Measurements from ENCODE around the gene ICAM5. TPM values are rescaled to one million over a fixed set of nuclear protein-coding genes. Genes with fewer than 3 reads are reported as not detected.

ICAM5 gene
- total and polyA plus RNA-seq, 10 of the 15 experiments (the other 5 are each of a cell fraction or from before 2014, with no cell fraction given): 0.14 to 4.6 (median 0.94) TPM; not detected in 2

- no peak overlapping the region for H3K4me3 ChIP-seq
- no peaks in the 10 kb centered on the region; a peak in 1 of 4 replicates for H3K36me3 ChIP-seq (ENCODE audit: control insufficient read depth in 2 of 2, insufficient read depth in 2 of 2, low read length in 1 of 2)
- H2AFZ ChIP-seq (ENCODE audit: control insufficient read depth, low read depth, low read length): no peak overlapping the region
- ChIA-PET SMC1A (ENCODE audit: uncharacterized antibody, unreplicated experiment) (interaction anchor here (1.2 kb wide), 1 partner anchor 20 kb away, joined by 3 read pairs; no protein-coding TSS in a partner anchor), CTCF (no interaction called here), POLR2A (no interaction called here), RAD21 (ENCODE audit: unreplicated experiment) (no interaction called here)
- H3K9ac ChIP-seq (ENCODE audit: control insufficient read depth, insufficient read depth, low read length): no peak overlapping the region
- no peak overlapping the region for H3K27ac ChIP-seq (ENCODE audit: control insufficient read depth, insufficient read depth)
- peaks cover 39% of the 10 kb centered on the region for H3K4me1 ChIP-seq (ENCODE audit: control insufficient read depth, insufficient read depth, low read length)
- H3K27me3 ChIP-seq (replicated peaks in 1 of 2; ENCODE audit: control insufficient read depth in 2 of 2, insufficient read depth in 2 of 2, low read length in 1 of 2): peaks cover 3 to 16% of the 10 kb centered on the region in 2 experiments
- no peak for DNase-seq (ENCODE audit: low read depth, low spot score)
- FAIRE-seq: no peak
- intact Hi-C loops (cut with micrococcal nuclease; ENCODE audit: unreplicated experiment) (no loop called here), in situ Hi-C loops (cut with MboI) (no loop called here)
- H4K20me1 ChIP-seq (ENCODE audit: control insufficient read depth, insufficient read depth): no peaks in the 10 kb centered on the region
- no peak overlapping the region for H3K4me2 ChIP-seq (ENCODE audit: control insufficient read depth, insufficient read depth)
- ATAC-seq: no peak
- H3K79me2 ChIP-seq (ENCODE audit: control insufficient read depth, insufficient read depth, low read length): no peaks in the 10 kb centered on the region
- 66% methylated on average over 49 of the region's 49 CpGs for WGBS (ENCODE audit: insufficient coverage, insufficient replicate concordance, low lambda C conversion rate, missing lambda C conversion rate)
- H3K9me3 ChIP-seq (replicated peaks; ENCODE audit: control insufficient read depth, insufficient read depth, low read length): no peaks in the 10 kb centered on the region; the same call in 2 of the 3 replicates
- BruUV-seq (replicated peaks): no TSS peak
- TF ChIP-seq ZNF687 (IDR thresholded peaks at IDR 0.05) (no peak), ZBTB40 (IDR thresholded peaks at IDR 0.05; ENCODE audit: borderline replicate concordance) (no peak), ZNF274 (IDR thresholded peaks at IDR 0.05; ENCODE audit: insufficient read depth, insufficient read length) (no peak), MEF2B (IDR thresholded peaks at IDR 0.05; ENCODE audit: partially characterized antibody, poor library complexity, severe bottlenecking) (no peak), SIN3A (IDR thresholded peaks at IDR 0.05; ENCODE audit: low read depth, low read length) (no peak), YY1 (IDR thresholded peaks at IDR 0.05; ENCODE audit: low read depth, low read length) (no peak), ZNF207 (IDR thresholded peaks at IDR 0.05; ENCODE audit: borderline replicate concordance) (no peak), IRF5 (IDR thresholded peaks at IDR 0.05; ENCODE audit: borderline replicate concordance) (no peak), SIX5 (IDR thresholded peaks at IDR 0.05; ENCODE audit: low read depth, low read length, severe bottlenecking) (no peak), SMC3 (IDR thresholded peaks at IDR 0.05; ENCODE audit: borderline replicate concordance, low read length) (no peak), TARDBP (IDR thresholded peaks at IDR 0.05; ENCODE audit: borderline replicate concordance) (no peak), CHD2 (IDR thresholded peaks at IDR 0.05; ENCODE audit: borderline replicate concordance, low read depth, low read length) (no peak), RUNX3 (IDR thresholded peaks at IDR 0.05; ENCODE audit: low read length) (no peak)
Observed at GRCh38 chr19:10293637-10294367, 4.0 kb downstream of the ICAM5 start.

All from GM12878 (cell line).